GM15510 (cell line): ENCODE measurements around the gene COQ2.

Source experiments
- POLR2A ChIP-seq: IDR thresholded peaks from 3 replicates; pipeline ENCODE4 v1.6.1; 2011; ENCODE audit warnings: borderline replicate concordance; ENCODE audit not compliant: insufficient read length; ENCODE audit errors: extremely low read depth

COQ2 gene

GRCh38 chr4:83293305-83294046, 8.9 kb upstream of the COQ2 start:
- no peak for TF ChIP-seq POLR2A

- no peak for TF ChIP-seq POLR2A
Measured at GRCh38 chr4:83285055-83285407, 433 bp upstream of the COQ2 start.

GRCh38 chr4:83283181-83283580, 1.4 kb downstream of the COQ2 start:
- no peak for TF ChIP-seq POLR2A

GRCh38 chr4:83282049-83282535, 2.5 kb downstream of the COQ2 start:
- TF ChIP-seq POLR2A, result no peak

GRCh38 chr4:83281307-83281706, 3.3 kb downstream of the COQ2 start:
- TF ChIP-seq POLR2A, result no peak

- no peak for TF ChIP-seq POLR2A
Measured at GRCh38 chr4:83276299-83277040, 8.1 kb downstream of the COQ2 start.

GRCh38 chr4:83272900-83273299, 11.7 kb downstream of the COQ2 start:
- no peak for TF ChIP-seq POLR2A

GRCh38 chr4:83269256-83269655, 15.3 kb downstream of the COQ2 start:
- no peak for TF ChIP-seq POLR2A

- no peak for TF ChIP-seq POLR2A
Measured at GRCh38 chr4:83268491-83268890, 16.1 kb downstream of the COQ2 start.

GRCh38 chr4:83267830-83268475, 16.6 kb downstream of the COQ2 start:
- TF ChIP-seq POLR2A, result no peak

GRCh38 chr4:83267121-83267829, 17.3 kb downstream of the COQ2 start:
- TF ChIP-seq POLR2A, result no peak

GRCh38 chr4:83266689-83267088, 17.9 kb downstream of the COQ2 start:
- no peak for TF ChIP-seq POLR2A

GRCh38 chr4:83263106-83263505, 21.5 kb downstream of the COQ2 start:
- no peak for TF ChIP-seq POLR2A

- no peak for TF ChIP-seq POLR2A
Measured at GRCh38 chr4:83262682-83263081, 21.9 kb downstream of the COQ2 start.

- no peak for TF ChIP-seq POLR2A
Measured at GRCh38 chr4:83261307-83261706, 23.3 kb downstream of the COQ2 start.
